WERI-Rb-1 (cell line): ENCODE measurements around the gene PRDM11.
A peak's percentile ranks its signal among the peaks of the same experiment; 100 is the strongest.

Experiments
- DNase-seq: peaks from one replicate; pipeline ENCODE4 v3.0.0-alpha.2; 2020
- H3K27ac ChIP-seq: fragments of 250-450 bp; sonication (Bioruptor Pico); 2 replicates; pipeline ENCODE4 v1.5.1; 2020; ENCODE audit warnings: mild to moderate bottlenecking, moderate library complexity
- H3K27me3 ChIP-seq: fragments of 250-450 bp; sonication (Bioruptor Pico); 2 replicates; pipeline ENCODE4 v1.5.1; 2021; ENCODE audit warnings: mild to moderate bottlenecking, low read depth, moderate library complexity; ENCODE audit not compliant: insufficient read depth, severe bottlenecking
- H3K36me3 ChIP-seq: fragments of 250-450 bp; sonication (Bioruptor Pico); 2 replicates; pipeline ENCODE4 v1.5.1; 2020; ENCODE audit warnings: mild to moderate bottlenecking, moderate library complexity
- H3K4me3 ChIP-seq: 2 replicates; pipeline ENCODE4 v1.5.1; 2011; ENCODE audit warnings: low read depth, mild to moderate bottlenecking, control low read depth, low read length
- H3K9me3 ChIP-seq: fragments of 250-450 bp; sonication (Bioruptor Pico); 2 replicates; pipeline ENCODE4 v1.5.1; 2021; ENCODE audit warnings: mild to moderate bottlenecking, moderate library complexity; ENCODE audit not compliant: severe bottlenecking
- TF ChIP-seq, protein P1 (sequence below): IDR thresholded peaks from 2 replicates; pipeline ENCODE4 v1.5.1; 2011; ENCODE audit warnings: low read depth, mild to moderate bottlenecking, control low read depth, inconsistent platforms, low read length

PRDM11 gene

DNA sequence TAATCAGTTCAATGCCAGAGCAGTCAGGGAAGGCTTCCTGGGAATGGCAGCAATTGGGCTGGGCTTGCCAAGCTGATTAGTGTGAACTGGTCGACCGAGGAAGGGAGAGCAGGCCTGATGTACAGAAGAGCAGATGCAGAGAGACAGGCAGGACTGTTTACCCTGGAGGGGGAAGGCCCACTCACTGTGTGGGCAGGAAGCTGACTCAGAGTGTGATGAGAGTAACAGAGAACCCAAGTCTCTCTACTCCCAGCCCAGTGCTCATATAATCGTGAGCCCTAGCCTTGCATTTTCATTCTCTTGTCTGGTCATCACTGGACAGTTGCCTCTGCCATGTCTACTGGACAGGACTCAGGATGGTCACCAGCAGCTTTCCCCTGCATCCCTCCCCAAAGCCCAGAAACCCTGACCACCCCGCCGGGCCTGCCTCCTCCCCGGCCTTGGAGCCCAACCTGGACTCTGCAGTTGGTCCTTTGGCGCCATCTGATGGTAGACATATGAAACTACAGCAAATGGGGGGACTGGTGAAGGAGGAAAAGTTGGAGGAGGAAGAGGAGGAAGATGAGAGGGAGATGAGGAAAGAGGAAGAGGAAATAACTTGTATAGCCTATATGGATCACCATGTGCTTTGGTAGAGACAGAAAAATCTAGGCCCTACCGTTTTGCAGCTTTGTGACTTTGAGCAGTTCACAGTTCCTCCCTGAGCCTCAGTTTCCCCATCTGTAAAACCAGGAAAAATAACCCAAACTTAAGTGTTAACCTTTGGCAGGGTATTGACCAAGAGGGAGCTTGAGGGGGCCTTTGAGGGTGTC lies 43.4 kb upstream of the PRDM11 start:
- Histone ChIP-seq H3K27ac (no peak overlapping the region), H3K36me3 (no peaks in the 10 kb centered on the region), H3K27me3 (no peaks in the 10 kb centered on the region), H3K9me3 (no peaks in the 10 kb centered on the region), H3K4me3 (no peak overlapping the region)
- TF ChIP-seq, protein P1, sequence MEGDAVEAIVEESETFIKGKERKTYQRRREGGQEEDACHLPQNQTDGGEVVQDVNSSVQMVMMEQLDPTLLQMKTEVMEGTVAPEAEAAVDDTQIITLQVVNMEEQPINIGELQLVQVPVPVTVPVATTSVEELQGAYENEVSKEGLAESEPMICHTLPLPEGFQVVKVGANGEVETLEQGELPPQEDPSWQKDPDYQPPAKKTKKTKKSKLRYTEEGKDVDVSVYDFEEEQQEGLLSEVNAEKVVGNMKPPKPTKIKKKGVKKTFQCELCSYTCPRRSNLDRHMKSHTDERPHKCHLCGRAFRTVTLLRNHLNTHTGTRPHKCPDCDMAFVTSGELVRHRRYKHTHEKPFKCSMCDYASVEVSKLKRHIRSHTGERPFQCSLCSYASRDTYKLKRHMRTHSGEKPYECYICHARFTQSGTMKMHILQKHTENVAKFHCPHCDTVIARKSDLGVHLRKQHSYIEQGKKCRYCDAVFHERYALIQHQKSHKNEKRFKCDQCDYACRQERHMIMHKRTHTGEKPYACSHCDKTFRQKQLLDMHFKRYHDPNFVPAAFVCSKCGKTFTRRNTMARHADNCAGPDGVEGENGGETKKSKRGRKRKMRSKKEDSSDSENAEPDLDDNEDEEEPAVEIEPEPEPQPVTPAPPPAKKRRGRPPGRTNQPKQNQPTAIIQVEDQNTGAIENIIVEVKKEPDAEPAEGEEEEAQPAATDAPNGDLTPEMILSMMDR = peak; percentile 77
- peak; percentile 66 for DNase-seq

DNA sequence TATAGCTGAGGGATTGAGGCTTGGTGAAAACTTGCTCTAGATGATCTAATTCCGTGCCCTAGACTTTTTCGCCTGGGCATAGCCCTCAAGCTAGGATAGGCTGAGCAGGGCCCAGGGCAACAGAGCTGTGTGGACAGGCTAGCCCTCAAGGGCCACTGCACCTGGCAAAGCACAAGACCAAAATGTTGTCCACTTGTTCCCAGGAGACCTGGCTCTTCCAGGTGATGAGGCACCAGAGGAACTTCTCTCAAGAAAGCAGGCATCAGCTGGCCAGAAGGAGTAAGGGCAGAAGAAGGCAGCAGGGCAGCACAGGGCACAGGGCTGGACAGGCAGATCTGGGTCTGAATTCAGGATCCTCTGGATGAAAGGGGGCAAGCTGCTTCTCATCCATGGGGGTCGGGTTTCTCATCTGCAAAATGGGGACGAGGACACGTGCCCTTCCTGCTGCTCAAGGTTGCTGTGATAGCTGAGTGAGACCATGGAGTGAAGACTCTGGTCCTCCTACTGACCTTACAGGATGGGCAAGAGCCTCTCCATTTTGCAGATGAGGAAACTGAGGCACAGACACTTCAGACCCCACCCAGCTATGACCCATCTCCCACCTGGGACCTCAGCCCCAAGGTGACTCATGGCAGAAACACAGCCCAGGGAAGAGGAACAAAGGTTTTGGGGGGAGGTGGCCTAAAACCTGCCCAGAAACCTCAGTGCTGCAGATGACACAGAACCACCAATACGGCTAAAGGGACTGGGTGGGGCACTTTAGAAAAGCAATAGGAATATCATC lies 42.2 kb upstream of the PRDM11 start:
- Histone ChIP-seq H3K27ac (no peak overlapping the region), H3K4me3 (no peak overlapping the region), H3K27me3 (no peaks in the 10 kb centered on the region), H3K36me3 (no peaks in the 10 kb centered on the region), H3K9me3 (no peaks in the 10 kb centered on the region)
- TF ChIP-seq, protein P1 = no peak
- no peak for DNase-seq

DNA sequence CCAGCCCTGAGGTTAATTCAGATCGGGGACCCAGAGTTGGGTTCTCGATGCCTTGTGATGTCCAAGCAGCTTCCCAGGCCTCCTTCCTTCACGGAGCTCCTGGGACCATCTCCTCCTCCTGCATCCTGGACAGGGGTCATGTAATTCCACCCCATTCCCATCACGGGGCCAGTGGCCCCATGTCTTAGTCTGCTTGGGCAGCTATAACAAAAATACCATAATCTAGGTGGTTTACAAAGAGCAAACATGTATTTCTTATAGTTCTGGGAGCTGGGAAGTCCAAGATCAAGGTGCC lies 41.7 kb upstream of the PRDM11 start:
- Histone ChIP-seq H3K27me3 (no peaks in the 10 kb centered on the region), H3K9me3 (no peaks in the 10 kb centered on the region), H3K4me3 (no peak overlapping the region), H3K27ac (no peak overlapping the region), H3K36me3 (no peaks in the 10 kb centered on the region)
- no peak for DNase-seq
- TF ChIP-seq, protein P1 = no peak

DNA sequence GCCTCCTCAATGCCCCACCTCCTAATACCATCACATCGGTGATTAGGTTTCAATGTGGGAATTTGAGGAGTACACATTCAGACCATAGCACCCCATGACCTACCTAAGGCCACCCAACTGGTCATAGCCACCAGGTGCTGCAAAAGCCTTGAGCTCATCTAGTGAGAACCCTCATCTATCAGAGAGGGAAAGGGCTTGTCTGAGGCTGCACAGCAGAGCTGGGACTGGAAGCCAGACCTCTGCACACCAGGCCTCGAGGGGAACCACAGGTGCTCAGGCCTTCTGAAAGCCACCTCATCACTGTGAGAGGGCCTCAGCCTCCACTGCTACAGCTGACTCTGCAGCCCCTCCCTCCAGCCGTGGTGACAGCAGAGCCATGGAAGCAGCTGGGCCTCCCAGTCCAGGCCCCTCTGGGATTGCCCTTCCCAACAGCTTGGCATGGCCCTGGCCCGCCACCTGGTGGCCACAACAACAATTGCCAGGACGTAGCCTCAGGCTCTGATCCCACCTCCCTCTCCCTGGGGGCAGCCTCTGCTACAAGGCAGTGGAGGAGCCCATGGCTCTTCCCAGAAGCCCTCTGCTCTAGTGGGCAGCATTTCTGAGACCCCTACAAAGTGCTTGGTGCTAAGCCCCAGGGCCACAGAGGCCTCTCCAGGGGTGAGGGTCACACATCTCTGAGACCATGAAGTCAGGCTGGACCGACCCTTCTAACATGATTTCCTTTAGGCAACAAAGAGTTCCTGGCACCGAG lies 41.0 kb upstream of the PRDM11 start:
- peak; percentile 92 for DNase-seq

DNA sequence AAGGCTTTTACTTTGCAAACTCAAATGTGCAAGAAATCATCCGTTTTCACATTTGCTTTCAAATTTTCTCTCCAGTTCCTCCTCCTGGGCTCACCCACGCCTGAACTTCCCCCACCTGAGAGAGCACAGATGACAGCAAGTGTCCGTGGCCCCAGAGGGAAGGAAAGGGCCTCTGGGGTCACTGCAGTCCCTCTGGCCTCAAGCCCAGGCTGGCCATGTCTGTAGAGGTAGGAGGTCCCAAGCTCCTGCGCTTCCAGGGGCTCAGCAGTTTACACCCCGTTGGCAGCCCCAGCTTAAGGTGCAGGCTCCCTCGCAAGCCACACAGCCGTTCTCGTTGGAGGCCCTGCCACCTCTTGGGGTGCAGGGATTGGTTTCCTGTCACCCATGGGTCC lies 40.5 kb upstream of the PRDM11 start:
- no peak overlapping the region for H3K27ac ChIP-seq
- no peak for DNase-seq
- H3K9me3 ChIP-seq = no peaks in the 10 kb centered on the region
- H3K27me3 ChIP-seq = no peaks in the 10 kb centered on the region
- no peak overlapping the region for H3K4me3 ChIP-seq
- TF ChIP-seq, protein P1 = no peak
- H3K36me3 ChIP-seq = no peaks in the 10 kb centered on the region

More for the DNA sequence above, 41.0 kb upstream of the PRDM11 start:
- Histone ChIP-seq H3K27me3 (no peaks in the 10 kb centered on the region), H3K36me3 (no peaks in the 10 kb centered on the region), H3K9me3 (no peaks in the 10 kb centered on the region), H3K4me3 (no peak overlapping the region), H3K27ac (no peak overlapping the region)
- TF ChIP-seq, protein P1 = peak; percentile 95
